H1 (cell line): ENCODE measurements around the gene ALOX15. TPM values are rescaled to one million over a fixed set of nuclear protein-coding genes. Genes with fewer than 3 reads are reported as not detected.
A peak's percentile ranks its signal among the peaks of the same experiment; 100 is the strongest.

Source experiments
- ASH2L ChIP-seq: fragments of 200-600, 300-600 bp; sonication (generic); IDR thresholded peaks from one replicate; pipeline ENCODE4 v1.7.1; 2017; ENCODE audit warnings: low read length
- ATF3 ChIP-seq: IDR thresholded peaks from 2 replicates; pipeline ENCODE4 v1.6.1; 2011; ENCODE audit warnings: low read depth, mild to moderate bottlenecking, low read length; ENCODE audit not compliant: insufficient read depth
- BACH1 ChIP-seq: IDR thresholded peaks from 2 replicates; pipeline ENCODE4 v1.6.1; 2012; ENCODE audit warnings: low read length, improper control_type of control experiment
- BRCA1 ChIP-seq: IDR thresholded peaks from 2 replicates; pipeline ENCODE4 v1.6.1; 2012; ENCODE audit warnings: low read depth, low read length, improper control_type of control experiment
- CHD2 ChIP-seq: IDR thresholded peaks from 2 replicates; pipeline ENCODE4 v1.6.1; 2012; ENCODE audit warnings: low read length, improper control_type of control experiment
- CTCF ChIP-seq, 3 experiments: IDR thresholded peaks; 1 replicate in 2 of 3; 2 replicates in 1 of 3; pipeline versions ENCODE4 v1.5.1 to v1.6.1; 2011; ENCODE audit warnings: low read length in 3 of 3, mild to moderate bottlenecking in 3 of 3, inconsistent platforms in 2 of 3, low read depth in 1 of 3, moderate library complexity in 1 of 3; ENCODE audit not compliant: insufficient read depth in 1 of 3; ENCODE audit errors: control extremely low read depth in 1 of 3
- E2F6 ChIP-seq: IDR thresholded peaks from 2 replicates; pipeline ENCODE4 v1.6.1; 2012; ENCODE audit warnings: inconsistent platforms
- KDM1A ChIP-seq: fragments of 200-600, 300-600 bp; sonication (generic); IDR thresholded peaks from 2 replicates; pipeline ENCODE4 v1.7.1; 2016; ENCODE audit warnings: mild to moderate bottlenecking, low read length, borderline replicate concordance
- MAX ChIP-seq: IDR thresholded peaks from 2 replicates; pipeline ENCODE4 v1.6.1; 2012; ENCODE audit warnings: inconsistent platforms
- NRF1 ChIP-seq: IDR thresholded peaks from 2 replicates; pipeline ENCODE4 v1.6.1; 2011; ENCODE audit warnings: mild to moderate bottlenecking, low read depth, low read length, improper control_type of control experiment
- RBBP5 ChIP-seq: IDR thresholded peaks from 2 replicates; pipeline ENCODE4 v1.7.1; 2012; ENCODE audit warnings: low read depth, mild to moderate bottlenecking, inconsistent platforms, low read length, moderate library complexity, borderline replicate concordance
- SIRT6 ChIP-seq: IDR thresholded peaks from one replicate; pipeline ENCODE4 v1.7.1; 2012; ENCODE audit warnings: low read length, inconsistent platforms
- SP2 ChIP-seq: IDR thresholded peaks from 2 replicates; pipeline ENCODE4 v1.6.1; 2012; ENCODE audit warnings: mild to moderate bottlenecking, low read length, inconsistent platforms
- SP4 ChIP-seq: IDR thresholded peaks from 2 replicates; pipeline ENCODE4 v1.6.1; 2012; ENCODE audit warnings: low read length, inconsistent platforms
- SRF ChIP-seq: IDR thresholded peaks from 2 replicates; pipeline ENCODE4 v1.6.1; 2011; ENCODE audit warnings: mild to moderate bottlenecking, low read depth, low read length, moderate library complexity
- SUZ12 ChIP-seq: fragments of 200-600 bp; sonication (generic); IDR thresholded peaks from 2 replicates; pipeline ENCODE4 v1.6.1; 2012; ENCODE audit warnings: mild to moderate bottlenecking, inconsistent platforms, low read length, moderate library complexity, mixed read lengths
- TAF1 ChIP-seq: IDR thresholded peaks from 2 replicates; pipeline ENCODE4 v1.6.1; 2011; ENCODE audit warnings: mild to moderate bottlenecking, low read depth, low read length
- USF2 ChIP-seq: IDR thresholded peaks from 2 replicates; pipeline ENCODE4 v1.6.1; 2011; ENCODE audit warnings: low read length, improper control_type of control experiment
- YY1 ChIP-seq: IDR thresholded peaks from 2 replicates; pipeline ENCODE4 v1.6.1; 2011; ENCODE audit warnings: low read depth, mild to moderate bottlenecking, low read length
- ZNF274 ChIP-seq: IDR thresholded peaks from 2 replicates; pipeline ENCODE4 v1.7.0; 2012; ENCODE audit warnings: low read length, borderline replicate concordance; ENCODE audit errors: extremely low read depth
- polyA plus RNA-seq, 7 experiments: library from polyadenylated mRNA; depleted of rRNA in 3 of 7; stranded (reverse) in 5 of 7; unstranded in 2 of 7; fragments of >200 nt in 5 of 7; fragments of 200-250 nt in 2 of 7; gene quantifications; 1 replicate in 5 of 7; 2 replicates in 1 of 7; 4 replicates in 1 of 7; pipeline versions ENCODE4 v1.2.1 to v1.2.3, GENCODE V29; 2011 to 2013; ENCODE audit warnings: missing spikeins in 2 of 7, mixed read lengths in 2 of 7
- total RNA-seq: library from RNA; stranded (reverse); fragmentation: NEBNext Ultra II Directional; extraction: Animal tissue kit (Norgen Biotek cat#: 25700); gene quantifications from 2 replicates; pipeline ENCODE4 v1.2.1, GENCODE V29; 2021

The ALOX15 gene
- total and polyA plus RNA-seq, 2 of the 8 experiments (the other 6 are each of a cell fraction or from before 2014, with no cell fraction given): 1.5 to 1.7 TPM

- TF ChIP-seq YY1: 0 out of 2 replicates have a peak, but pooled peaks have one; percentile 13
- TF ChIP-seq ATF3: no peak
- no peak; the same call in 1 of the 2 replicates for TF ChIP-seq MAX
- no peak for TF ChIP-seq SIRT6
- no peak for TF ChIP-seq BRCA1
- peak; percentile 11; the same call in 1 of the 2 replicates for TF ChIP-seq KDM1A
- TF ChIP-seq RBBP5: 0 out of 2 replicates have a peak, but pooled peaks have one; percentile 34
- no peak for TF ChIP-seq SRF
- no peak for TF ChIP-seq SUZ12
- TF ChIP-seq BACH1: peak; percentile 21; the same call in 1 of the 2 replicates
- TF ChIP-seq SP2: no peak
- no peak for TF ChIP-seq E2F6
- TF ChIP-seq ASH2L: peak; percentile 80
- no peak for TF ChIP-seq ZNF274
- TF ChIP-seq TAF1: no peak
- no peak for TF ChIP-seq CTCF (IDR thresholded peaks at IDR 0.05; ENCODE audit: control extremely low read depth in 1 of 3, insufficient read depth in 1 of 3, low read depth in 1 of 3, low read length in 3 of 3)
- no peak for TF ChIP-seq NRF1
- TF ChIP-seq CHD2: no peak
- TF ChIP-seq USF2: no peak
- no peak for TF ChIP-seq SP4
Observed at GRCh38 chr17:4599505-4600281, 41.8 kb downstream of the ALOX15 start (continued).
